A673 (cell line): Measurements from ENCODE around the gene GBX1.

ENCODE experiments used
- CTCF ChIP-seq: fragments of 300-800, 200-600 bp; sonication (generic); conservative IDR thresholded peaks from 2 replicates; pipeline ENCODE4 v1.5.1; 2017; ENCODE audit warnings: low read depth, mild to moderate bottlenecking, antibody characterized with exemption, low read length, moderate library complexity, mixed read lengths
- EZH2 ChIP-seq: fragments of 200-600 bp; sonication (generic); IDR thresholded peaks from 2 replicates; pipeline ENCODE4 v1.6.1; 2017; ENCODE audit warnings: borderline replicate concordance, low read depth, mild to moderate bottlenecking, mixed read lengths, antibody characterized with exemption, low read length; ENCODE audit not compliant: poor library complexity, severe bottlenecking

DNA sequence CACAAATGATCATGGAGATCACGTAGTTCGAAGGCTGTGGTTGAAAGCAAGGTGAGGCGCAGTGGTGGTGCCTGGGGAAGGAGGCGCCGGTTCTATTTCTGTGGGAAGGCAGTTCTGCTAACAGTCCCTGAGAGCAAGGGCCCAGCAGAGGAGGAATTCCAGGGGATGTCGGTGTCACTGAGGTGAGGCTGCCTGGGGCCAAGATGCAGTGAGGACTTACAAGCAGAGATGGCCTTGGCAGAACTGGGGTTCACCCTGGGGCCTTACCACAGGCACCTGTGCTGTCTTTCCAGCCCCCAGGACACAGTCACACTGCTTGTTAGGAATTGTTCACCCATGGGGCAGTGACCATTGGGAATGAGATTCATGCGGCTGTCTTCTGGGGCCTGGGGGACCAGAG is 26.7 kb downstream of the GBX1 start:
- TF ChIP-seq CTCF = no peak
- TF ChIP-seq EZH2 = no peak
